Caco-2 (cell line): ENCODE data around the gene CDHR2. TPM values are rescaled to one million over a fixed set of nuclear protein-coding genes. Genes with fewer than 3 reads are reported as not detected.

ENCODE experiments used
- BruUV-seq: library from RNA; stranded (reverse); fragments of 400-500 nt; replicated peaks from 2 replicates; lab custom pipeline; 2021; lab: Mats Ljungman, UMichigan
- CTCF ChIA-PET: fragments of 300-600 bp; sonication (Branson Sonifier 250); formaldehyde crosslinking; loops from one replicate; lab custom pipeline; 2022; ENCODE audit warnings: antibody characterized with exemption; lab: Charles Lee
- POLR2A ChIA-PET: fragments of 300-600 bp; sonication (Branson Sonifier 250); formaldehyde crosslinking; loops from one replicate; lab custom pipeline; 2022; ENCODE audit warnings: antibody characterized with exemption; lab: Charles Lee
- DNase-seq, 2 experiments: peaks; one replicate each; pipeline versions ENCODE4 v3.0.0 to v3.0.0-alpha.2; 2020 to 2022
- H3K27me3 ChIP-seq: replicated peaks from 2 replicates; pipeline ENCODE4 v1.6.0; 2011; ENCODE audit warnings: low read length; ENCODE audit not compliant: control insufficient read depth, insufficient read depth
- H3K36me3 ChIP-seq: 2 replicates; pipeline ENCODE4 v1.5.1; 2011; ENCODE audit warnings: low read length; ENCODE audit not compliant: control insufficient read depth, insufficient read depth
- H3K4me1 ChIP-seq: fragments of 250-450 bp; sonication (Bioruptor Pico); 2 replicates; pipeline ENCODE4 v1.5.1; 2020; ENCODE audit warnings: mild to moderate bottlenecking
- H3K4me3 ChIP-seq: 2 replicates; pipeline ENCODE4 v1.5.1; 2011; ENCODE audit warnings: low read depth, mild to moderate bottlenecking, control low read depth, low read length
- H3K9me3 ChIP-seq: fragments of 250-450 bp; sonication (Bioruptor Pico); 2 replicates; pipeline ENCODE4 v1.5.1; 2020; ENCODE audit warnings: mild to moderate bottlenecking, moderate library complexity
- H3K27ac Mint-ChIP-seq: one replicate; pipeline ENCODE4 v1.8.0; 2022; ENCODE audit warnings: mixed read lengths; ENCODE audit not compliant: unreplicated experiment
- H3K27me3 Mint-ChIP-seq: one replicate; pipeline ENCODE4 v1.8.0; 2022; ENCODE audit warnings: mixed read lengths; ENCODE audit not compliant: insufficient read depth, unreplicated experiment
- H3K36me3 Mint-ChIP-seq: one replicate; pipeline ENCODE4 v1.8.0; 2022; ENCODE audit warnings: mild to moderate bottlenecking, mixed read lengths; ENCODE audit not compliant: insufficient read depth, unreplicated experiment
- H3K4me1 Mint-ChIP-seq: one replicate; pipeline ENCODE4 v1.8.0; 2022; ENCODE audit warnings: low read depth, mixed read lengths; ENCODE audit not compliant: unreplicated experiment
- H3K4me3 Mint-ChIP-seq: one replicate; pipeline ENCODE4 v1.8.0; 2022; ENCODE audit warnings: mild to moderate bottlenecking, moderate library complexity, mixed read lengths; ENCODE audit not compliant: unreplicated experiment
- H3K9me3 Mint-ChIP-seq: one replicate; pipeline ENCODE4 v1.8.0; 2022; ENCODE audit warnings: mixed read lengths; ENCODE audit not compliant: unreplicated experiment
- CTCF ChIP-seq, 2 experiments: fragments of 200-600 bp in 1 of 2; IDR thresholded peaks; 1 replicate in 1 of 2; 2 replicates in 1 of 2; pipeline versions ENCODE4 v1.5.1 to v1.8.0; 2011 to 2022; ENCODE audit warnings: antibody characterized with exemption in 1 of 2, control low read depth in 1 of 2, inconsistent platforms in 1 of 2, low read depth in 1 of 2, low read length in 1 of 2, mild to moderate bottlenecking in 1 of 2, moderate library complexity in 1 of 2; ENCODE audit not compliant: insufficient read depth in 1 of 2, severe bottlenecking in 1 of 2, unreplicated experiment in 1 of 2
- intact Hi-C: fragments of 100-400 bp; cut with micrococcal nuclease; formaldehyde crosslinking; loops from one replicate; pipeline ENCODE4 v1.10.0; 2022; ENCODE audit not compliant: unreplicated experiment
- total RNA-seq: library from RNA; stranded (reverse); gene quantifications from 2 replicates; pipeline ENCODE4 v1.2.3, GENCODE V29; 2022

CDHR2 gene
- total RNA-seq, 1 experiment from 2014 or later, result 0.59 TPM

GRCh38 chr5:176610435-176610773 is 61.3 kb downstream of the CDHR2 start:
- H3K27me3 ChIP-seq, result no peaks in the 10 kb centered on the region
- Mint-ChIP-seq H3K9me3 (no peaks in the 10 kb centered on the region), H3K27me3 (peaks cover 13% of the 10 kb centered on the region), H3K36me3 (peaks cover 9% of the 10 kb centered on the region), H3K27ac (no peak overlapping the region), H3K4me1 (peaks cover 8% of the 10 kb centered on the region), H3K4me3 (peak overlapping the region; percentile 65)
- intact Hi-C loops, result no loop called here
- H3K36me3 ChIP-seq, result no peaks in the 10 kb centered on the region
- no TSS peak for BruUV-seq
- no peak for DNase-seq
- H3K4me3 ChIP-seq, result peak overlapping the region; percentile 60
- 0 out of 2 replicates have a peak, but pooled peaks cover 6% of the 10 kb centered on the region for H3K4me1 ChIP-seq
- CTCF ChIA-PET, result no interaction called here
- POLR2A ChIA-PET, result no interaction called here
- TF ChIP-seq CTCF (IDR thresholded peaks at IDR 0.05; ENCODE audit: insufficient read depth in 1 of 2, low read depth in 1 of 2, low read length in 1 of 2, severe bottlenecking in 1 of 2, unreplicated experiment in 1 of 2), result no peak
- H3K9me3 ChIP-seq, result no peaks in the 10 kb centered on the region

GRCh38 chr5:176611435-176611834 is 62.3 kb downstream of the CDHR2 start:
- Mint-ChIP-seq H3K27me3 (peaks cover 19% of the 10 kb centered on the region), H3K9me3 (no peaks in the 10 kb centered on the region), H3K27ac (no peak overlapping the region), H3K4me3 (no peak overlapping the region), H3K4me1 (peaks cover 8% of the 10 kb centered on the region), H3K36me3 (peaks cover 9% of the 10 kb centered on the region)
- Histone ChIP-seq H3K4me1 (0 out of 2 replicates have a peak, but pooled peaks cover 6% of the 10 kb centered on the region), H3K4me3 (no peak overlapping the region), H3K36me3 (no peaks in the 10 kb centered on the region), H3K9me3 (no peaks in the 10 kb centered on the region), H3K27me3 (no peaks in the 10 kb centered on the region)
- POLR2A ChIA-PET, result no interaction called here
- intact Hi-C loops, result no loop called here
- no TSS peak for BruUV-seq
- peak; percentile 73 to 85 for DNase-seq
- no peak for TF ChIP-seq CTCF (IDR thresholded peaks at IDR 0.05; ENCODE audit: insufficient read depth in 1 of 2, low read depth in 1 of 2, low read length in 1 of 2, severe bottlenecking in 1 of 2, unreplicated experiment in 1 of 2)
- CTCF ChIA-PET, result no interaction called here

GRCh38 chr5:176612008-176612407 is 62.9 kb downstream of the CDHR2 start:
- Mint-ChIP-seq H3K36me3 (peaks cover 9% of the 10 kb centered on the region), H3K4me1 (peaks cover 8% of the 10 kb centered on the region), H3K27ac (no peak overlapping the region), H3K4me3 (no peak overlapping the region), H3K27me3 (peaks cover 19% of the 10 kb centered on the region), H3K9me3 (no peaks in the 10 kb centered on the region)
- Histone ChIP-seq H3K36me3 (no peaks in the 10 kb centered on the region), H3K4me1 (0 out of 2 replicates have a peak, but pooled peaks cover 6% of the 10 kb centered on the region), H3K27me3 (no peaks in the 10 kb centered on the region), H3K9me3 (no peaks in the 10 kb centered on the region), H3K4me3 (no peak overlapping the region)
- ChIA-PET CTCF (no interaction called here), POLR2A (no interaction called here)
- no peak for TF ChIP-seq CTCF (IDR thresholded peaks at IDR 0.05; ENCODE audit: insufficient read depth in 1 of 2, low read depth in 1 of 2, low read length in 1 of 2, severe bottlenecking in 1 of 2, unreplicated experiment in 1 of 2)
- no TSS peak for BruUV-seq
- intact Hi-C loops, result no loop called here
- no peak for DNase-seq
